MG63 (cell line): ENCODE measurements around the gene TNPO3. TPM values are rescaled to one million over a fixed set of nuclear protein-coding genes. Genes with fewer than 3 reads are reported as not detected.
"Not testable (repeated sequence)": the region's sequence is repeated elsewhere in the genome, so short reads cannot be mapped to it uniquely, and the experiment has no call there.

Source experiments
- DNase-seq: peaks from one replicate; pipeline ENCODE4 v3.0.0-alpha.2; 2020
- H3K27me3 ChIP-seq: fragments of 250-450 bp; sonication (Bioruptor Pico); 2 replicates; pipeline ENCODE4 v1.5.1; 2020; ENCODE audit warnings: mild to moderate bottlenecking, moderate library complexity
- H3K36me3 ChIP-seq: fragments of 250-450 bp; sonication (Bioruptor Pico); 2 replicates; pipeline ENCODE4 v1.5.1; 2020; ENCODE audit warnings: mild to moderate bottlenecking, moderate library complexity
- H3K4me3 ChIP-seq: fragments of 250-450 bp; sonication (Bioruptor Pico); 2 replicates; pipeline ENCODE4 v1.5.1; 2020; ENCODE audit warnings: mild to moderate bottlenecking, moderate library complexity
- H3K9me3 ChIP-seq: fragments of 250-450 bp; sonication (Bioruptor Pico); 2 replicates; pipeline ENCODE4 v1.5.1; 2020; ENCODE audit warnings: mild to moderate bottlenecking, moderate library complexity
- total RNA-seq: library from RNA; depleted of rRNA; stranded (reverse); fragments of >200 nt; shearing (Covaris generic); gene quantifications from 2 replicates; pipeline ENCODE4 v1.2.3, GENCODE V29; 2014; ENCODE audit warnings: low replicate concordance

Gene TNPO3
- total RNA-seq, 1 experiment from 2014 or later, result 23.9 TPM

- peak; percentile 65 for DNase-seq
- Histone ChIP-seq H3K4me3 (no peak overlapping the region), H3K36me3 (peaks cover 13% of the 10 kb centered on the region), H3K27me3 (no peaks in the 10 kb centered on the region), H3K9me3 (no peaks in the 10 kb centered on the region)
These were observed 99.8 kb downstream of the TNPO3 start for GRCh38 chr7:128954830-128955802.

GRCh38 chr7:128954150-128954549 lies 100.8 kb downstream of the TNPO3 start:
- H3K27me3 ChIP-seq, result no peaks in the 10 kb centered on the region
- H3K9me3 ChIP-seq, result no peaks in the 10 kb centered on the region
- DNase-seq, result no peak
- no peak overlapping the region for H3K4me3 ChIP-seq
- peaks cover 13% of the 10 kb centered on the region for H3K36me3 ChIP-seq

- H3K36me3 ChIP-seq, result peaks cover 9% of the 10 kb centered on the region
- DNase-seq, result no peak
- no peaks in the 10 kb centered on the region for H3K9me3 ChIP-seq
These were observed 103.6 kb downstream of the TNPO3 start for GRCh38 chr7:128951296-128951695.

GRCh38 chr7:128948976-128949760 lies 105.7 kb downstream of the TNPO3 start:
- Histone ChIP-seq H3K36me3 (peaks cover 6% of the 10 kb centered on the region; the same call in 1 of the 2 replicates), H3K4me3 (no peak overlapping the region), H3K9me3 (no peaks in the 10 kb centered on the region), H3K27me3 (no peaks in the 10 kb centered on the region)
- DNase-seq, result no peak

More at GRCh38 chr7:128951296-128951695, 103.6 kb downstream of the TNPO3 start:
- Histone ChIP-seq H3K27me3 (no peaks in the 10 kb centered on the region), H3K4me3 (no peak overlapping the region)

GRCh38 chr7:128948312-128948973 lies 106.5 kb downstream of the TNPO3 start:
- peaks cover 2% of the 10 kb centered on the region; the same call in 1 of the 2 replicates for H3K36me3 ChIP-seq

GRCh38 chr7:128947854-128948253 lies 107.1 kb downstream of the TNPO3 start:
- Histone ChIP-seq H3K36me3 (peaks cover 2% of the 10 kb centered on the region; the same call in 1 of the 2 replicates), H3K9me3 (no peaks in the 10 kb centered on the region), H3K4me3 (no peak overlapping the region), H3K27me3 (no peaks in the 10 kb centered on the region)
- DNase-seq, result peak; percentile 90

More at GRCh38 chr7:128948312-128948973, 106.5 kb downstream of the TNPO3 start:
- Histone ChIP-seq H3K4me3 (no peak overlapping the region), H3K27me3 (no peaks in the 10 kb centered on the region), H3K9me3 (no peaks in the 10 kb centered on the region)
- peak; percentile 90 for DNase-seq

- H3K4me3 ChIP-seq, result no peak overlapping the region
- no peaks in the 10 kb centered on the region for H3K9me3 ChIP-seq
- no peaks in the 10 kb centered on the region for H3K27me3 ChIP-seq
- peaks cover under 1% of the 10 kb centered on the region; the same call in 1 of the 2 replicates for H3K36me3 ChIP-seq
- DNase-seq, result no peak
These were observed 107.7 kb downstream of the TNPO3 start for GRCh38 chr7:128946936-128947830.

GRCh38 chr7:128945668-128946366 lies 109.1 kb downstream of the TNPO3 start:
- no peaks in the 10 kb centered on the region for H3K9me3 ChIP-seq
- DNase-seq, result no peak
- no peaks in the 10 kb centered on the region for H3K36me3 ChIP-seq
- H3K27me3 ChIP-seq, result no peaks in the 10 kb centered on the region
- H3K4me3 ChIP-seq, result no peak overlapping the region

- no peak for DNase-seq
- no peaks in the 10 kb centered on the region for H3K27me3 ChIP-seq
- no peaks in the 10 kb centered on the region for H3K36me3 ChIP-seq
- no peaks in the 10 kb centered on the region for H3K9me3 ChIP-seq
- no peak overlapping the region for H3K4me3 ChIP-seq
These were observed 110.2 kb downstream of the TNPO3 start for GRCh38 chr7:128944487-128945236.

- not testable (repeated sequence) for H3K36me3 ChIP-seq, DNase-seq, H3K4me3 ChIP-seq, H3K9me3 ChIP-seq, H3K27me3 ChIP-seq
These were observed 111.7 kb downstream of the TNPO3 start for GRCh38 chr7:128943251-128943650.

GRCh38 chr7:128941946-128942526 lies 112.9 kb downstream of the TNPO3 start:
- H3K36me3 ChIP-seq, result no peaks in the 10 kb centered on the region
- no peaks in the 10 kb centered on the region for H3K9me3 ChIP-seq
- no peak for DNase-seq
- H3K27me3 ChIP-seq, result no peaks in the 10 kb centered on the region
- no peak overlapping the region for H3K4me3 ChIP-seq

GRCh38 chr7:128941323-128941890 lies 113.5 kb downstream of the TNPO3 start:
- H3K27me3 ChIP-seq, result no peaks in the 10 kb centered on the region
- H3K9me3 ChIP-seq, result no peaks in the 10 kb centered on the region
- DNase-seq, result no peak
- no peak overlapping the region for H3K4me3 ChIP-seq
- no peaks in the 10 kb centered on the region for H3K36me3 ChIP-seq

GRCh38 chr7:128940494-128941322 lies 114.2 kb downstream of the TNPO3 start:
- Histone ChIP-seq H3K4me3 (no peak overlapping the region), H3K36me3 (no peaks in the 10 kb centered on the region), H3K27me3 (no peaks in the 10 kb centered on the region), H3K9me3 (no peaks in the 10 kb centered on the region)
- DNase-seq, result no peak
